HG03571 (cell line): Measurements from ENCODE around the gene PTPRB.
"Not testable (repeated sequence)": the region's sequence is repeated elsewhere in the genome, so short reads cannot be mapped to it uniquely, and the experiment has no call there.

ENCODE experiments used
- ATAC-seq: cut with Tn5 transposase; IDR thresholded peaks from one replicate; pipeline ENCODE4 v1.9.1; 2021; ENCODE audit not compliant: unreplicated experiment

The PTPRB gene

DNA sequence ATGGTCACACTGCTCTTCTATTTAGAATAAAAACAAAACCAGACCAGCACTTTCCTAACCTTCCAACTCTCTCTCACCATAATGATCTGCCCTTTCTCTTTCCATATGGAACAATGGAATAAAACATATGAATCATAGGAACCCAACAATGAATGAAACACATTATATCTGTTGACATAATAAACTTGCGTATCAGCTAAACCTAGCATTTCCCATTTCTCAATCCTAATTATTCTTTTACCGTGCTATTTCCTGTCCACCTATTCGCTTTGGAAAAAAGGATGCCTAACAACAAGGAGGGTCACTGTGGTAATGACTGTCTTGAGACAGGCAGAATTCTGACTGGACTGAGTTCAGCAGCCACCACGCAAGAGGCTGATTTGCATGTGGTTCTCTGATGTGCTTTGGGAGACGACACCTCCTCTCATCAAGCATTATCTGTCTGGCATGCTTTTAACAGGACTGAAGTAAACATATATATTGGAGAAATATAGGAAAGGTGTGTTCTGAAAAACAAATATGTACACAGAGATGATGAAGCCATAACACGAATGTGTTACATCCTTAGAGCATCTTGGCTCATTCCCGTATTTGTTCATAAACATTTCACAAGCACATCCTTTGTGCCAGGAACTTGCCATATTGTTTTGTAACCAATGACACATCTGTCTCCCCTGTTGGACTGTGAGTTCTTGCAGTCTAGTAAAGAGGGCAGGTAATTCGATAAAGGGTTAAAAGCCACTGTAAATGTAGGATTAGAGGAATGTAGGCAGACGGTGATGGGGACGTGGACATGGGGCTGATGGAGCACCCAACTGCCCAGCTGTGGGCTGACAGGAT is 87.7 kb downstream of the PTPRB start:
- ATAC-seq, result no peak

DNA sequence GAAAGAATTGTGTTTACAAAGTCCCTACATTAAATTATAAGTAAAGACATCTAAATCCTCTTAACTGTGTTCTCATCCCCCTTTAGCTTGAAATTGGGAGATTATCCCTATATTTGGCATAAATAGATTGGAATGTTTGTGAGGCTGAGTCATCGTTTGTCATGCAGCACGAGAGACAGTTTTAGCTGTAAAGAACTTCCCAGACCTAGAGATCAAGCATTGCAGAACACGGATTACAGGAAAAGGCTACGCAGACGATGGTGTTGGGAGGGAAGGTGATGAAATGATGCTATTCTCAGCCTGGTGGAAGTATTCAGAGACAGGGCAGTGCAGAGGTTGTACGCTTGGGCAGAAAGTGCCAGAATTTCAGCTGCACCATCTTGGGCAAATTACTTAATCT is 93.8 kb downstream of the PTPRB start:
- no peak for ATAC-seq

DNA sequence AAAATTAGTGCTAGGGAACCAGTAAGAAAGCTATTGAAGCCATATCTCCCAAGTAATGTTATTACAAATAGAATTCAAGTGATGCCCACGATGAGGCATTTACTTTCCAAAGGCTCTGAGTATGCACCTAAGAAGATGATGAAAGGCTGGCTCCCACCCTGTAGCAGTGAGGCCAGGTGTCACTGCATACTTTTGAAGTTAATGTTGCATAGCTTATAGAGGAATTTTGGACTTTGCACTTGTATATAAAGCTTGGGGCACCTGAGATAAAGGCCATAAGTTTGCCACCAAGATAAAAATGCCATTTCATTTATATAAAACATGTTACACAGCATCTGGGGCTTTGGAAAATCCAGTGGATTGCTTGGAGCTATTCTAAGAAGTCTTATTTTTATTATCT is 96.2 kb downstream of the PTPRB start:
- ATAC-seq, result no peak

DNA sequence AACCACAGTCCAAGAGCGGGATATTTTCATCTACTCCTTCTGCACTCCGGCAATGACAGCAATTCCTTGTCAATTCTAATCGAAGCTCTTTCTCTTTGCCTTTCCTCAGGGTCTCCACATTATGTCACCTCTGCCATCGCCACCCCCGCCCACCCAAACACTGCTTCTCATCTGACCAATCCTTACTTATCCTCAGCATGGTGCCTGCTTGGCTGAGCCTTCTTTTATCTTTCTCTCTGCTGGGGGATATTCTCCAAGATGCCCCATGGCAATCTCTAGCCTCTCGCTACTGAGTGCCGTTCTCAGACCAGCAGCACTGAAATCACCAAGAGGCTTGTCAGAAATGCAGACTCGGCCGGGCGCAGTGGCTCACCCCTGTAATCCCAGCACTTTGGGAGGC is 100.6 kb downstream of the PTPRB start:
- ATAC-seq, result no peak

DNA sequence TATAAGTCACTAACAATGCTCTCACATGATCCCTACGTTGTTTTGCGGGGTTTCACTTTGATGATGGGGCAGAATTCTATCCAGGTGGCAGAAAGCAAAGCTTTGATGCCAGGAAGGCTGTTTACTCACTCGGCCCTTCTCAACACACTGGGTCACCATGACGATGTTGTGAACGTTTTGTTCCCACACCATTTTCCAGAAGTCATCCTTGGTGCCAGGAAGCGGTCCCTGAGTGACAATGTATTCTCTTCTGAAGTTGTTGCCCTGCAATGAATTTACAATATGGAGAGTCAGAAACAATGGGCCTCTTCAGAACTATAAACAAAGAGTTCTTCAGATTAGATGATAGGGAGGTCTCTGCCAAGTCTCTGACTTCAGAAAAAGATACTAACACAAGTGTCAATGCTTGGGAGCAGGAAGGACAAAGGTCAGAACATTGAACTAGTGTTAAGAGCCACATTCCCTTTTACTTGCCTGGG is 101.3 kb downstream of the PTPRB start:
- ATAC-seq, result no peak

DNA sequence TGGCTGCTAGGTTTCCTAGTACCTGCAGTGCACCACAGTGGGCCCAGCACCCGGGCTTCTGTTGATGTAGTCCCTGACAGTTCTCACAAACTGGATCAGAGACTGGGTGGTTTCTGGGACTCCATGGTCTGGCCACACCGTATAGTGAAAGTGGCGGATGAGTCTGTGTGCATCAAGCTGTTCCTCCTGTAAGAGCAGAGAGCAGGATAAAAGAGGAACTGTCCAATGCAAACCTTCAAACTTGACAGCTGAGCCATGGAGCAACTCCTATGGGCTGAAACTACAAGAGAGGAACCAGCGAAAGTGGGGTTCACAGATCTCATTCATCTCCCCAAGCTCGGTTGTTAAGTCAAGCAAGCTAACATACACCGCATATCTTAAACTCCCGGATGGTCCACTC is 102.8 kb downstream of the PTPRB start:
- no peak for ATAC-seq

DNA sequence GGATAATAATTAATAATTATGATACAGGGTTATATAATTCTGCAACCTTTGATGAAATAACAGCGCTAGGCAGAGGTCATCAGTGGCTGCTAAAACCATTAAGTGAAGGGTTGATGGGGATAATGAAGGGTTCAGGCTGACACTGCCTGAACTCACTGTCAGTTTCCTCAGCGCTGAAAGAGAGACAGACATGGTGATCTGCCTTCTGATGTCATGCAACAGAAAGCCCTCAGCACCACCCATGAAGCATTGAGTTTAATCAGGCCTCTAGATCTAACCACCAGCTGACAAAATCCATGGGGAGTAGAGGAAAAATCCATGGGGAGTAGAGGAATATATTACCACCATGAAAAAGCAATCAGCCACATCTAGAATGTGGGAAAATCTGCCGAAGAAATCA is 107.6 kb downstream of the PTPRB start:
- no peak for ATAC-seq

DNA sequence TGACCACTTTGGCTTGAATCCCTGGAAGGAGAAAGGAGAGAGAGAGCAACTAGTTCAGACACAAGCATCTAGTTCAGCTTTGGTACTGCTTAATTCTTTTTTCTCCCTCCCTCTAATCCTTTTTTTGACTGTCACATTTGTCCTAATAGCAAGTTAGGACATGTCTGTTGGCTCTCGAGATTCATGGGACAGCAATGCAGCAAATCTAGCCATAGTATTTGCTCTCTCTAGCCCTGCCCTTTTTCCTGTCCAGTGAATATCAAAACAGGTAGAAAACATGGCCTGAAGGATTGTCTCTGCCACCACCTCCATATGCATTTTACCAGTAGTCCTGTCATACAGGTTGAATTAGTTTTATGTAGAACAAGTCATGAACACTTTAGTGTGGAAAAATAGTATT is 116.4 kb downstream of the PTPRB start:
- no peak for ATAC-seq

DNA sequence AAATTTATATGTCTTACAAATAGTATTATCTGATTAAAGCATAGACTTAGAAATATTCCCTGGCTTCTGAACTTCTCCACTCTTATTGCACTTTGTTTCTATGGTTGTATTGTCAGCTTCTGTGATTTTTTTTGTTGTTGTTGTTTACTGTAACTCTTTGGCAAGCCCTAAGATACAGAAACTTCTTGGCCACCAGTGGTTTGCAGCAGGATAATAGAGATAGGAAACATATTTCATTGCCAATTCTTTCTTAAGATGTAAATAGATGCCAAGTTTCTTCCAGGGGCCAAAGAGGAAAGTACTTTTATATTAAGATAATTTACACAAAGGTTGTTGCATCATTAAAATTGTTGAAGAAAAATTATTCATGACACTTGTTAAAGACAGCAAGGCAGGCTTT is 123.8 kb downstream of the PTPRB start:
- no peak for ATAC-seq

DNA sequence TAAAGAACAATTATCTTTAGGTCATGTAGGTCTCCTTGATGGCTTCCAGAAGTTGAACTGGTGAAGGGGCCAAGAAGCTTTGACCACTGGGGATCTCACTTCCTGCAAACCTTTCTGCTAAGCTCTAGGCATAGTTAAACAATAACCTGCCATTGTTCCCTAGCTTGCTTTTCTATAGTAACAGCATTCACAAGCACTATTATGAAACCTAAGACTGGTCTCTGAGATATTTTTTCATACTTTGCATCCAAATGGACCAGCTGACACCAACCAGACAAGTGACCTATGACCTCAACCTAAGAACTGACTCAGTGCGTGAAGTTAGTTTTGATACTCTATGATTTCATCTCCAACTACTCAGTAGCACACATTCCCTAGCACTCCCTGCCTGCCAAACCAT is 129.1 kb downstream of the PTPRB start:
- peak; percentile 88 for ATAC-seq

DNA sequence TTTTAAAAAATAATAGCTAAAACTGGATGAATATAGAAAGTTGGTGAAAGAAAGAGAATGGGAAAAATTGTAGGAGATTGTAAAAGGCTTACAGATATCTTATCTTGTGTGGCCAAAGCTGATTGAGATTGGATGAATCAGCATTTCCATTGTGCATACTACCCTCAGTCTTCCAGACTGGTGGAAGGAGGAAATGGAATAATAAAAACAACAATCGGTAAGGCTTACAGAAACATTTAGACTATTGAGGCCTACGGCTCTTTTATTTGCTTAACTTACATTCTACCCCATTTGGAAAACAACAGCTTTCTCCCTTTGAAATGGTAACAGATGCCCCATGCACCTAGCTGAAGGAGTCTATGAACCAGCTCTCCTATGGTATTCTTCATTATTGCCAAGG is 129.8 kb downstream of the PTPRB start:
- no peak for ATAC-seq

DNA sequence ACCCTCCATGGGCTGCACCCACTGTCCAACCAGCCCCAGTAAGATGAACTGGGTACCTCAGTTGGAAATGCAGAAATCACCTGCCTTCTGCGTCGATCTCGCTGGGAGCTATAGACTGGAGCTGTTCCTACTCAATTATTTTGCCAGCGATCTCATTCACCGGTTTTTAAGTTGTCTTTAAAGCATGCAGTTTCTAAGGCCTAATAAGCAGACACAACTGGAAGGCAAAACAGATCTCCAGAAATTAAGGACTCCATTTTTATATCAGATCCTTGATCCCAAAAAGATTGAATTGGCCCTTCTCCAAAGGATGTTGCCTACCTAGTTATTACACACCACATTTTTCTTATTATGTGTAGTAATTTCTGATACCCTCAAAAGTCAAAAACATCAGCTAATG is 139.7 kb downstream of the PTPRB start:
- ATAC-seq, result no peak

DNA sequence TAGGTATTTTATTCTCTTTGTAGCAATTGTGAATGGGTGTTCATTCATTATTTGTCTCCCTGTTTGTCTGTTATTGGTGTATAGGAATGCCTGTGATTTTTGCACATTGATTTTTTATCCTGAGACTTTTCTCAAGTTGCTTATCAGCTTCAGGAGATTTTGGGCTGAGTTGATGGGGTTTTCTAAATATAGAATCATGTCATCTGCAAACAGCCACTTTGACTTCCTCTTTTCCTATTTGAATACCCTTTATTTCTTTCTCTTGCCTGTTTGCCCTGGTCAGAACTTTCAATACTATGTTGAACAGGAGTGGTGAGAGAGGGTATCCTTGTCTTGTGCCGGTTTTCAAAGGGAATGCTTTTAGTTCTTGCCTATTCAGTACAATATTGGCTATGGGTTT is 144.3 kb downstream of the PTPRB start:
- not testable (repeated sequence) for ATAC-seq

DNA sequence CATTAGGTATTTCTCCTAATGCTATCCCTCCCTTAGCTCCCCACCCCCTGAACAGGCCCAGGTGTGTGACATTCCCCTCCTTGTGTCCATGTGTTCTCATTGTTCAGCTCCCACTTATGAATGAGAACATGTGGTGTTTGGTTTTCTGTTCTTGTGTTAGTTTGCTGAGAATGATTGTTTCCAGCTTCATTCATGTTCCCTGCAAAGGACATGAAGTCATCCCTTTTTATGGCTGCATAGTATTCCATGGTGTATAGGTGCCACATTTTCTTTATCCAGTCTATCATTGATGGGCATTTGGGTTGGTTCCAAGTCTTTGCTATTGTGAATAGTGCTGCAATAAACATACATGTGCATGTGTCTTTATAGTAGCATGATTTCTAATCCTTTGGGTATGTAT is 146.3 kb downstream of the PTPRB start:
- ATAC-seq, result not testable (repeated sequence)

DNA sequence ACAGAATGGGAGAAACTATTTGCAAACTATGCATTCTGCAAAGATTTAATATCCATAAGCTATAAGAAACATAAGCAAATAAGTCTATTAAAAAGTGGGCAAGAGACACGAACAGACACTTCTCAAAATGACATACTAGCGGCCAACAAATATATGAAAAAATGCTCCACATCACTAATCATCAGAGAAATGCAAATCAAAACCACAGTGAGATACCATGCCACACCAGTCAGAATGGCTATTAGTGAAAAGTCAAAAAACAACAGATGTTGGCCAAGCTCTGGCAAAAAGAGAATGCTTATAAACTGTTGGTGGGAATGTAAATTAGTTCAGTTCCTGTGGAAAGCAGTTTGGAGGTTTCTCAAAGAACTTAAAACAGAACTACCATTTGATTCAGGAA is 149.8 kb downstream of the PTPRB start:
- no peak for ATAC-seq

DNA sequence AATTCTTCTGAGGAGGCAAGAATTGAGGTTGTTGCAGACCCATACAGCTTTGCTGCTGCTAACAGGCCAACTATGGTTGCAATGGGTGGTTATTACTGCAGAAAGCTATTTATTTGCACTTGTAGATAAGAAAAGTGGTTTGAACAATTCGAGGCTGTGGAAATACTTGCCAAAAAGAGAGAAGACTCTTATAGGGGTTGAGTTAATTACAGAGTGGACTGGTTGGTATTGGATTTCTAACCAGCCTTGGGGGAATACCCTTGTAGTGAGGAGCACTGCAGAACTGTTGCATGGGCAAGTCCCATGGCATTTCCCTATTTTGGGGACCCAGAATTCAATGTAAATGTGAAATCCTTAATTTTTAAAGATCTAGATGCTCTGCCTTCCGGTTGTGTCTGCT is 150.6 kb downstream of the PTPRB start:
- ATAC-seq, result no peak

DNA sequence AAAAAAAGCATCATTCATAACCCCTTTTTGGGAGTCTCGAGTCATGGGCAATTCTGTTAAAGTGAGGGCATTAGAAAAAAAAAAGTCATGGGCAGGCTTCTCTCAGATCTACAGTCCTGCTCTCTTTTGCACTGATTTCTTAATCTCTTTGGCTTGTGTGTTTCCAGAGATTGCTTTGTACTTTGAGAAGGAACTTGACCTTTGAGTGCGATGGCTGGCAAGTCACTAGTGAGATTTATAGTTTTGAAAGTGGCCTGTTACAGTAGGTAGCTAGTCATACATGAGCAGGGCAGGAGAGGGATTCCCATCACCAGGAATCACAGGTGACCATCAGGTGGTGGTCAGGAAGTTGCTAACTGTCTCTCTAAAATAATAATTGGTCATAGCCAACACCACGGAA is 151.5 kb downstream of the PTPRB start:
- ATAC-seq, result no peak

DNA sequence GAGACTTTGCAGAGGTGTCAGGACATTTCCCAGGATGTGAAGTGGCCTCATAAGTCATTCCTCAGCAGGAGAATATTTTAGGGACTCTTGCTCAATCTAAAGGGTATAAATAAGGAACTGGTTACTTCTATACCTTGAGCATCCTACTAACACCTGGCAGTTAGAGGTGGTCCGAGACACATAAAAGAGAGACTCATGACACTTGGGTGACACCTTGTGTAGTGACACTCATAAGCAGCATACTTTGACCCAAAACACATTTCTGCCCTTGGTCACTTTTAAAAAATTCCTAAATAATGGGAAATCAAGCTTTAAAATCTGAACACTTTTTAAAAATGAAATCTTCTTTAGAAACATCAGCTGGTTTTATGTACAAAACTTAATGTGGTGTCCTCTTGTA is 152.8 kb downstream of the PTPRB start:
- ATAC-seq, result no peak

DNA sequence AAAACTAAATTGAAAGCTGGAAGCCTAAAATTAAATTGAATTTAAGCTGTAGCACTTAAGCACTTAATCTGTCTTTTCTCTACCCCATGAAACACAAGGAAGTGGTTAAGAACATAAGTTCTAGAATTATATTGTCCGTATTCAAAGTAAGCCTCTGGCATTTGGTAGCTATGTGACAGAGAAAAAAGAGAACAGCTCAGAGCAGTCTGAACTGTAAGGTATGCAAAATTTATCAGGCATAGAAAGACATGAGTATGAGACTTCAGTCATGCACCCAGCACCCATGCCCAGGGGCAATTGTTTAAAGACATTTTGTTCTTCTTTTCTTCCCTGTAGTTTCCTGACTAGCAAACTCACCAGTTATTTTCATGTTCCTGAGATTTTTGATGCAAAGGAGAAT is 154.5 kb downstream of the PTPRB start:
- ATAC-seq, result no peak

DNA sequence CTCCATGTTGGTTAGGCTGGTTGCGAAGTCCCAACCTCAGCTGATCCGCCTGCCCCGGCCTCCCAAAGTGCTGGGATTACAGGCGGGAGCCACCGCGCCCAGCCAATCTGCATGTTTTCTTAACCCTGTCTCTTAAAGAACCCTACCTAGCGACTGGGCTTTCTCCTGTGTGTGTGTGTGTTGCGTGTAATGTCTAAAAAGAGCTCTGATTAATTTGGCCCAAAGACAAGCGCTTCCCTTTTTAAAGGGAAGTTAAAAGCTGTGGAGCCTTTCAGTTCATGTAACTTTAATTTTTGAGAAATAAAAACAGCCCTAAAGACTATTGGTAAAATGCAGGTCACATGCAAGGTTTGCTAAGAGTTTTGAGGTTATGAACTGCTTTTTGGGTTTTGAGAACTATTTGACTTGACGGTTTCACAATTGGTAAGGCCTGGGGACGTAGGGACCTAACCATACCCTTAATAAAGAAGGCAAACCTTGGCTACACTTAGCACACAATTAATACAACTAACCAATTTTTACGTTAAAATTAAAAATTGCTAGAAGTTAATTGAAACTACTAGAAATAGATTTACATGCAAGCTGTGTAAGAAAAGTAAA is 167.9 kb downstream of the PTPRB start:
- ATAC-seq, result no peak

DNA sequence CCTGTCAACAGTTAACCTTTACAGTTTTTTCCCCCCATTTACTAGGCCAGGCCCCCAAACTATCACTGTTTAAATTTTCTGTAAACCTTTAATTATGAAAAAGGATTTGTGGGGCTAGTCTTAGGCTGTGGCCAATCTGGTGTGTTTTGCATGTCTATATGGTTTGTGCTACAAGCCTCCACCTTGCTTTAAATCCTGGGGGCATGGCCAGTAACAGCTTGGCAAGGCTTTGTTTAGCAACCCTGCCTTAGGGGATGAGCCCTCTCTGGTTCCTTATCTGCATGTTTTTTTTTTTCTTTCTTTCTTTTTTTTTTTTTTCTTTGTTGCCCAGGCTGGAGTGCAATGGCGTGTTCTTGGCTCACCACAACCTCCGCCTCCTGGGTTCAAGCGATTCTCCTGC is 168.5 kb downstream of the PTPRB start:
- ATAC-seq, result no peak

DNA sequence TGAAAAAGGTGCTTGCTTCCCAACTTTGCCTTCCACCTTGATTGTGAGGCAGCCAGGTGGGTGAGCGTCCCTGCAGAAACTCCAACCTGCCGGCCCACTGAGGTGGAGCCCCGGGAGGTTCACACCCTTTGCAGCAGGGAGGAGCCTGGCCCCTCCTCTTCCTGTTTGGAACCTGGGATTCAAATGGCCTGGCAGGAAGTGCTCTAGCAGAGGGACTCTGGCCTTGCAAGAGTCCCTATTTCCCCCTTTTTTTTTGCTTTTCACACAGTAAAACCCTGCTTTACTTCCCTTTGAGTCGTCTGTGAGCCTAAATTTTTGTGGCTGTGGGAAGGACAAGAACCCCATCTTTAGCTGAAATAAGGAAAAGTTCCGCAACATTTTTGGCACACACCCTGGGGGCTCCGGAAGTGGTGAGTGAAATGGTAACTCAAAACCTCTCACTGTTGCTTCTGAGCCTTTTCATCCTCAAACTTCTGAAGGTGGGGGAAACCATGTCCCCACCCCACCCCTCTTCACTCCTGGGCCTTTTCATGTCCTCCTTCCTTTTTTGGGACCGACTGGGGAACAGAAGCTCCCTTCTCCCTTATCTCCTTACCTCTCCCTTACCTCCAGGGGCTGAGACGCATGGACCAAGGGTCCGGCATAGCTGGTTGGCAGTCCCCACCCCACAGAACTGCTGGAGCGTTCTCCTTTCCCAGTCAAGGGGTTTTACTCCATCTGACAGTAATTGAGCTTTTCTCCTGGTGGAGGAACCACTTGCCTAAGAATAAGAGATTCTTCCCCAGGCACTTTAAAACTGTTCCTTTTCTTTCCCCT is 169.1 kb downstream of the PTPRB start:
- ATAC-seq, result no peak
